GM21360 (cell line): Measurements from ENCODE around the gene TBC1D8B.

ENCODE experiments used
- ATAC-seq: cut with Tn5 transposase; IDR thresholded peaks from one replicate; pipeline ENCODE4 v1.9.1; 2021; ENCODE audit warnings: mild to moderate bottlenecking, moderate library complexity; ENCODE audit not compliant: unreplicated experiment

TBC1D8B gene

GRCh38 chrX:106897259-106897658, 94.8 kb downstream of the TBC1D8B start:
- ATAC-seq, result no peak

- peak; percentile 59 for ATAC-seq
Observed at GRCh38 chrX:106898462-106898861, 96.0 kb downstream of the TBC1D8B start.

- ATAC-seq, result no peak
Observed at GRCh38 chrX:106899276-106899675, 96.8 kb downstream of the TBC1D8B start.

- ATAC-seq, result no peak
Observed at GRCh38 chrX:106899841-106900240, 97.4 kb downstream of the TBC1D8B start.

- no peak for ATAC-seq
Observed at GRCh38 chrX:106901341-106901740, 98.9 kb downstream of the TBC1D8B start.

GRCh38 chrX:106901781-106902219, 99.3 kb downstream of the TBC1D8B start:
- no peak for ATAC-seq

- ATAC-seq, result no peak
Observed at GRCh38 chrX:106902684-106903083, 100.2 kb downstream of the TBC1D8B start.

- ATAC-seq, result no peak
Observed at GRCh38 chrX:106903291-106903824, 100.9 kb downstream of the TBC1D8B start, which contains the start of gene RIPPLY1. RIPPLY1 (minus strand) TSS chrX:106903341; CDS start chrX:106903287, 54 bp downstream.

GRCh38 chrX:106903856-106904528, 101.5 kb downstream of the TBC1D8B start:
- no peak for ATAC-seq

GRCh38 chrX:106905064-106905708, 102.7 kb downstream of the TBC1D8B start:
- no peak for ATAC-seq

- no peak for ATAC-seq
Observed at GRCh38 chrX:106906361-106906760, 103.9 kb downstream of the TBC1D8B start.

- ATAC-seq, result no peak
Observed at GRCh38 chrX:106912864-106913263, 110.4 kb downstream of the TBC1D8B start.

- ATAC-seq, result no peak
Observed at GRCh38 chrX:106917830-106918500, 115.5 kb downstream of the TBC1D8B start.

- no peak for ATAC-seq
Observed at GRCh38 chrX:106919932-106920452, 117.5 kb downstream of the TBC1D8B start, which contains the start of gene CLDN2. CLDN2 (plus strand) TSS chrX:106920402; CDS start chrX:106928229, 7,827 bp downstream.

- no peak for ATAC-seq
Observed at GRCh38 chrX:106921637-106922036, 119.2 kb downstream of the TBC1D8B start.
